ENCODE results near the gene ASAP2. TPM values are rescaled to one million over a fixed set of nuclear protein-coding genes. Genes with fewer than 3 reads are reported as not detected.

The ASAP2 gene
- total RNA-seq, 2 donors from 2014 or later: 63.8 to 71.0 TPM

DNA sequence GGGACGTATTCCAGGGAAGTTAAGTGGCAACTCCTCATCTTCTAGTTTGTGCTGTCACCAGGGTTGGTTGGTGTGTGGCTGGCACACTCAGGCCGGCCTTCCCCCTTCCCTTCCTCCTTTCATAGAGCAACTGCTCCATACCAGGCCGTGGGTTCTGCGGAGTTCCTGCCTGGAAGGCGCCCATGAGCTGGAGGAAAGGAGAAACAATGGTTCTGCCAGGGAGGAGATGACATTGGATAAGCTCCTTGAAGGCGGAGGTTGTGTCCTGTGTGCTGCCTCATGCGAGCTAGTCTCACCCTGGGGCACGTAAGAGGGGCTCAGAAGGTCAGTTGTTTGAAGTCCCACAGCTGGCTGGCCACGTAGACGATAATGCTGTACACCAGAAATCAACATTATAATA lies 19.2 kb downstream of the ASAP2 start:
- intact Hi-C loops (cut with DNase I, micrococcal nuclease): no loop called here
- ATAC-seq: no peak
- DNase-seq: no peak

DNA sequence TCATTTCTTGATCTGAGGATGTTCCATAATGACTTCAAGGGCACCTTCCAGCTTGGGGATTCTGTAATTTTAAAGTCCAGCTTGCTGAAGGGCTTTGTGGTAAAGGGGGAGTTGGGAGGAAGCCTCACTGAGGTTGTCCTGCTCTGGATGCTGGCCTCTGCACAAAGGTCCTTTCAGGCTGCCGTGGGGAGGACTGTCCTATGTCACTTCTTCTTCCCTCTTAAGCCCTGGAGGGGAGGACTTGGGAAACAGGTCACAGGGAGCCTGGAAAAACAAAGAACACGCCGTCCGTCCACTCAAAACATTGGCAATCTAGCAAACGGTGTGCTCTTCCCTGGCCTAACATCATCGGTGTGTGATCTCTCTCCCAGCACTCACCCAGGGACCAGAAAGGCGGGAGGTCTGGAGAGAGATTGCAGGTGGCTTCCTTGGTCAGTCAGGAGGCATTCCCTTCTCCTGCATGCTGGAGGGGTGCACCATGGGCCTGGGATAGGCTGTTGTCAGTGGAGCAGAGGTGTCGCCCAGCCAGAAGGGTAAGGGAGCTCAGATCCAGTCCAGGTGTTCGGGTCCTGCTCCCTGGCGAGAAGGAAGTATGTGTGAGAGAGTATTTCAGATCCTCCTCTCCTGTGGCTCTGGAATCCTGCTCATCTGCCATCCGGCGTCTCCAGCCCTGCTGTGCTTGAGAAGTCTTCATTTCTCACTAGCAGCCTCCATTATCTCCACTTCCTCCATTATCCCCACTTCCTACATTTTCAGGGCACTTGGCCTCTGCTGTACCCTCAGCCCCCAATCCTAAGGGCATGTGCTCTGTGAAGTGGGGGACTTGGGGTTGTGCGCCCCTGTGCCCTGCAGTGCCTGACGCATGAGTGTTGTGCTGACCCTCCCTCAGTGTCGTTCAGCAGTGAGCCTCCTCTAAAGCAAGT lies 20.1 kb downstream of the ASAP2 start:
- DNase-seq: no peak
- no peak for ATAC-seq
- intact Hi-C loops (cut with DNase I, micrococcal nuclease): no loop called here

DNA sequence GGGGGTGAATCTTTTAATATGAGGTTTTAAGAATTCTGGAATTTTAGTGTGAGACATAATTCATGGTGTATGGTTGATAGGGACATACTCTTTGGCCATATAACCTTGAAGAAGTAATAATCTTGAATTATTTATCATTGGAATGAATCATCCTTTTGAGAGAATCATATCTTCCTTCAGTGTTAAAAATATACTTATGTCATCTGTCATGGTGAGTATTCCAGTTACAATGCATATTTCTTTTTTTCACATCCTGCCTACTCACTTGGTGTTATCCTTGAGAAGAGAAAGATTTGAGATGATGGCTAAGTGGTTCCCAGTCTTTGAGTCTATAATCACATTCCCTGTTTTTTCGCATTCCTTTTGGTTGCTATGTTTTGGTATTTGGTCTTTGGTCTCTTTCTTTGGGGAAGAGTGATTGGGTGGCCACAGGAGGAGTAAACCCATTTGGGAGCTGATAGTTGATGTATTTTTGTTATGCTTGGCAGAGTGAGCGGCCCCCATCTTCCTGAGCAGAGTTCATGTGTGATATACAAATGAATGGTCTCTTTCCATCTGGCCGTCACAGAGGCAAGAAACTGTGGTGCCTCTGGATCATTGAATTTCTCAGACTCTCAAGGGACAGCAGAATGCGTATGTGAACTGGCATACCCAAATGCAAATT lies 21.6 kb downstream of the ASAP2 start:
- intact Hi-C loops (cut with DNase I, micrococcal nuclease): no loop called here
- ATAC-seq (no peak), DNase-seq (no peak)

DNA sequence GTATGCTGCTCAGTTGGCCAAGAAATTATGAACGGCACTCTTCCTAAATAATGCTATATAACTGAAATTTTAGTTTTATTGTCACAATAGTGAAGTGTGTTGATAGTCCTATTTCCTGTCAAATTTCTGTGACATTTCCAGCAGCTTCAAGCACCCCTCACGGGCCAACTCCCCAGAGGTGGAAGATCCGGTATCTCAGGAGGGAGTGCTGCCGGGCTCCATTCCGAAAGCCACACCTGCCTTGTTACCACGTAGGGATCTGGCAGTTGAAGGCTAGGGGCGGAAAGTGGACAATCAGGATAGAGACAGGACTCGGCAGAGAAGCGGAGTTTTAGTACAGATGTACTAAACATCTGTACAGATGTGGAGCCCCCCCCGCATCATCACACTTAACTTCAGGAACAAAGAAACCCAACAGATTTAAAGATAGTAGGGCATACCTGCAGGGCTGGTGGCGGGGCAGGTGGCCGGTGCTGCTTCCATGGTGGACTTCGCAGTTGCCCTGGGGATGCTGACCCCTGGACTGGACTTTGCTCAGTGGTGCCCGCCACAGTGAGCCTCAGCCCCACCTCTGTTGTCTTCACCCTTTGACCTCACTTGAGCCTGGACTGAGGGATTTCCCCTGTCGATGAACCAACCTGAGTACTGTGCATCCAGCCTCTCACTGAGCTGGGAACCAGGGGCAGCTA lies 22.3 kb downstream of the ASAP2 start:
- ATAC-seq: no peak
- no peak for DNase-seq
- intact Hi-C loops (cut with DNase I, micrococcal nuclease): no loop called here

DNA sequence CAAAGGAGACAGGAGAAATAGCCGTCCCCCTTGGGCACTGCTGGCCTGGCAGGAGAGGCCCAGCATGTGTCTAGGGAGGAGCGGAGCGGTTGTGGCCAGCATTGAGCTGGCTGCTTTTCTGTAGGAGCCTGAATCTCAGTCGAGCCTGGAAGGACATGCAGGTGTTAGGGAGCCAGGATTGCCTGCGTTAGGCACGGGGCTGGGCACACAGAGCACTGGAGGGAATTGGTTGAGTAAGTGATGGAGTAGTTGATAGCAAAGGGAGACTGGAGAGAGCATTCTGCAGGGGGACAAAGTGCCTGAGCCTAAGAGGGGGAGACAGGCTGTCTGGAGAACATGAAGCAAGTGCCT lies 22.8 kb downstream of the ASAP2 start:
- ATAC-seq (no peak), DNase-seq (no peak)
- intact Hi-C loops (cut with DNase I, micrococcal nuclease): no loop called here

DNA sequence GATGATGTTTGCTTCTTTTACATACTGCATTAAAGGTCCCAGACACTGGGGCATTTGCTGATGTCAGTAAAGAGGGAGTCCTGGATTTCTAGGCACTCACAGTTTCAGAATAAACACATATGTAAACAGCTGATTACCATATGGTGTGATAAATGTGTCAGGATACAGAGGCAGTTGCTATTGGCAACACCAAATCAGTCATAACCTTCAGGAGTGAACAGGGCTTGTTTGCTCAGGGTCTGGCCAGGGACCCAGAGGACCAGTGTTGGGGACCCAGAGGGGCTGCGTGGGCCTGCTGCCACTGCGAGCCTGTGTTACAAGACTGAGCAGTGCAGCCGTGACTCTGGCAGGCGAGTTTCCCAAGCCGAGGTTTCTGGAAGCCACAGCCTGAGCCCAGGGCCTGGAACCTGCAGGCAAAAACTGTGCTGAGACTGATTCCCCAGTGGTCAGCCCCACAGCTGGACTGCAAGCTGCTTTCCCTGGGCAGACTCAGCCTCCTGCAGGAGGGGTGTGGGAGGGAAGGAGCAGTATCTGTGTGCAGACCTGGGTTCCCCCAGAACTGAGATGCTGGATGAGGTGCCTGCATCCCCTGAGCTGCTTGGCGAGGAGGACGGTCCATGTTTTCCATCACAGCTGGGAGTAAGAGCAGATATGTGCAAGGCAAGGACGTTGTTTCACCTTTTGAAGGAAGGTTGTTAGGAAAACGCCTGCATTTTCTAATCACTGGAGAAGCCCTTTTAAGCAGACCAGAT lies 23.6 kb downstream of the ASAP2 start:
- no peak for ATAC-seq
- intact Hi-C loops (cut with DNase I, micrococcal nuclease): no loop called here

DNA sequence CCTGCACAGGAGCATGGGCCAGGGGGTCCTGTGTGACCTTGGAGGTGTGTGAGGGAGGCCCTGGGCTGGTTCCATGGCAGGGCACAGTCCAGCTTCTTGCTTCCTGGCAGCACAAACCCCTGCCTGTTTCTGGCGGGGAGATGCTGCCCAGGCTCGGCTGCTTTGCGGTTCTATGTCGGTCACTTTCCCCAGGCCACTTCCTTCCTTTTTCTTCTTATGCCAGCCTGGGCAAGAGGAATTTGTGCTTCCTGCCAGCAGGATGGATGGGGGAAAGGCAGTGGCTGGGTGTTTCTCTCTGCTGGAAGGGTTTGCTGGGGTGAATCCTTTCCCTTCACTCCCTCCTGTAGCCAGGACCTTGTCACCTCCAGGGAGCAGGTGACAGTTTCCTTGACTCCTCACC lies 24.3 kb downstream of the ASAP2 start:
- ATAC-seq (no peak), DNase-seq (no peak)
- intact Hi-C loops (cut with DNase I, micrococcal nuclease): no loop called here

More for the DNA sequence above, 23.6 kb downstream of the ASAP2 start:
- no peak for DNase-seq

DNA sequence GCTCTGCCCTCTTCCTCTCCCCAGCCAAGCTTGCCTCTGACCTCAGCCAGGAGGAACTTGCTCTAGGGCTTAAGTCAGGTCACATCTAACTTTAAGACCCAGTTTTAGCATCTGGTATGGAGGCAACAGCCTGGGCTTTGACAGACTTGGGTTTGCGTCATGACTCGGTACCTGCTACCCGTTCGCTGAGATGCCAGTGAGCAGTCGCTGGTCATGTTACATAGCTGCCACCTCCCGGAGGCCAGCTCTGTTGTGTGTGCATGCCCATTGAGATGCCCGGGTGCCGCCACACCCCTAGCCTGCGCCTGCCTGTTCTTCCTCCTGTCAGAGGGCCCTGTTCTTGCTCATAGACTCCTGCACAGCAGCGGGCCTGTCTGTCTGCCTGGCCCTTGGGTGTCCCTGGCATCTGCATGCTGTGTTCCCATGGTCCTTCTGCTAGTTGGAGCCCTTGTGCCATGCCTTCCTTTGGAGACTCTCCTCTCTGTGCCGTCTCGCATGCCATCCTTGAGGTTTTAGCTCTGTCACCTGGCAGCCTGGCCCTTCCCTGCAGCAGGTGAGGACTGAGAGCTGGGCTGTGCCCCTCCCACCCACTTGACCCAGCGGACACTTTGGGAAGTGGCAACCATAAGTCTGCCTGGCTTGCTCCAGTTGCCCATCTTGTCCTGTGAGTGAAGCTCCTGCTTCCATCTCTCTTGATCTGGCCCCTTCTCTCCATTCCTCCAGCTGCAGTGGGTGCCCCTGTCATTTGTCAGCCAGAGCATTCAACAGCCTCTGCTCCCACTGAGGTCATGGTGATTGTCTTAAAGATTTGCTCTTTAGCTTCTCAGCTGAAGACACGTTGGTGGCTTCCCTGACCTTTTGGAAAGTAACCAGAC lies 24.9 kb downstream of the ASAP2 start:
- peak in 1 of 2 donors; percentile 52 for DNase-seq
- peak; percentile 73 for ATAC-seq
- intact Hi-C loops (cut with DNase I, micrococcal nuclease): no loop called here

DNA sequence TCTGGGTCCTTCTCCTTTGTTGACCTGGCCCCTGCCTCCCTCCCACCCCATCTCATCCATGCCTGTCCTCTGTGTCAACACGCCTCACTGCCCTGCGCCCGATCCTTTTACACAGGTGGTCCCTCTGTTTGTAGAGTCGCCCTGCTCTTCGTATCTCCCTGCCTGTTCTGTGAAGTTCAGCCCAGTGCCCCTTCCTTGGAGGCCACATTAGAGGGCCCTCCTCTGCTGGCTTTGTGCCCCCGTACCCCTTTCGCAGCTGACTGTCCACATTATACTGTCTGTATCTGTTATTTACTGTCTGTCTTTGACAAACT lies 25.5 kb downstream of the ASAP2 start:
- intact Hi-C loops (cut with DNase I, micrococcal nuclease): no loop called here
- DNase-seq: no peak
- ATAC-seq: no peak

DNA sequence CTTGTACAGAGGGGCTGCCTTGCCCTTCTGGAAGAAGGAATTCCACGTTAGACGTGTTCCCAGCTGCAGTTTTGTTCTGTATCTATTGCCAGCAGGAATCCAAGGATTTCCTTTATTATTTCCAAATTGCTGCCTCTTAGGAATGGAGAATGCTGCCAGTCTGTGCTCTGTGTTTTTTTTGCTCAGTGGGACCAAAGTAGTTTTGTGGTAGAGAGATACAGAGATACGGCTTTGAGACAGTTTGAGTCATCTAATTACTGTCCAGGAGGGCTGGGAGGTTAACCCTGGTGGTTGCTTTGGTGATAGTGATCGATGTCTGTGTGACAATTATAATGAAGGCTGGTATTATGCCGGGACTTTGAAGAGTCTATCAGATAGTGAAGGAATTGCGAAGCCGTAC lies 26.3 kb downstream of the ASAP2 start:
- DNase-seq: no peak
- ATAC-seq: no peak
- intact Hi-C loops (cut with DNase I, micrococcal nuclease): no loop called here

DNA sequence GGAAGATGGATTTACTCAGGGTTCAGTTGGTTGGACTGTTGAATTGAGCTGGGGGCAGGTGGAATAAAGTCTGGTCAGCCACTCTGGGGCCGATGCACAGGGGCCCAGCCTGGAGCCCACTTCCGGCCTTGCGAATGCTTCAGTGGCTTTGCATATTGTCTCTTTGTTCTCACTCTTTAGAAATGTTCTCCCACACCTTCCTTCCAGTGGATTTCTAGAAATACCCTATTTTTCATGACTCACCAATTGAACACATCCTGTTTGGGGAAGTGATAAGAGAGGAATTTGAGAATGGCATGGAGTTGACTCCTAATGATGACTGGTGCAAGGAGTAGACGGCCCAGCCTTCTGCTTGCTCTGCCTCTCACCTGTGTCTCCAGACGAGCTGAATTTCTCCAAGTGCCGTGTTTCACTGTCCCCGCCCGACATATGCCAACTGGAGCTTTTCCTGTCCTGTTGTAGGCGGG lies 28.1 kb downstream of the ASAP2 start:
- intact Hi-C loops (cut with DNase I, micrococcal nuclease): no loop called here
- DNase-seq (no peak), ATAC-seq (peak; percentile 64)

DNA sequence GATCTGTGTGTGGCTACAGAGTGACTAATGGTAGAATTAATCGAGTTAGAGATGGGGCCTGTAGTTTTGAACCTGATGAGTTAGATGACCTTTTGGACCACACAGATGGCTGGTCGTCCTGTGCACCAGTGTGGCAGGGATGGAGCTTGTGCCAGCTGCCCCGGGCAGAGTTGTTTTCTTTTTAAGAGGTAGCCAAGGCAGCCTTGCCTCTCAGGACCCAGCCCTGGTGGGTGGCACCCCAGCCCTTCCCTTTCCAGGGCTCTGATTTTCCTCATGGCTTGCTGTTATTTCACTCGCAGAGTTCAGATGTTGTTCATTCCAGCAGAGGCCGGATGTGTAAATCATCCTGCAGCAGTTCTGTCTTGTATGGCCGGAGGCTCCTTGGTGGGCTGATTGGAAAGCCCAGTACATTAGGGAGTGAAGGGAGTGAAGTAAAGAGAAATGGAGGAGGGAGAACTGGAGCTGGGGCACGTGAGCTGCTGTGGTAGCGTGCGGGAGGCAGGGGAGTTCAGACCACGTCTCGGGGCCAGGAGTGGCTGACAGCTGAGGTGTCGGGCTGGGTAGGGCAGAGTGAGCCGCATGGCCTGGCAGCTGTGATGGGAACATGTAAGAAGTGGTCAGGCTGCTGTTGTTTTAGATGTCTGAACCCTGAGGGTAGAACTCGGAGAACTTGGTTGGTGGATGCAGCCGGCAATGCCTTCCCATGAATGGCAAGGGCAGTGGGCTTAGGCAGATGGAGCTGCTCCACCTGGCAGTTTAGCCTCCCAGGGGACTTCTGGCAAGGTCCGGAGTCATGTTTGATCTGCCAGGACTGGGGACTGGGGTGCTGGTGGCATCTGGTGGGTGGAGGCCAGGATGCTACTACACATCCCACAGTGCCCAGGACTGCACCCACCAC lies 28.8 kb downstream of the ASAP2 start:
- intact Hi-C loops (cut with DNase I, micrococcal nuclease): no loop called here
- DNase-seq (peak in 1 of 2 donors; percentile 26), ATAC-seq (no peak)

DNA sequence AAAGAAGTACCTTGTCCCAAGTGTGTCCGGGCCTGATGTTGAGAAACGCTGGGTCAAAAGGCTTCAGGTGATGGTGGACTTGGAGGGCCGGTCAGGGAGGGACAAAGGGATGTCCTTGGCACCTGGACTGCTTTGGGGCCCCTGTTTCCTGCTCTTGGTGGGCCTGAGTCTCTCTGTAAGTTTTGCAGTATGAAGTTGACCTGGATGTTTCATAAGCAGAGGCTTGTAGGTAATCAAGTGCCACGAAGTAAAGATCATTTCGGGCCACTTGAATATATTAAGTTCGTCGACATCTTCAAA lies 29.4 kb downstream of the ASAP2 start:
- intact Hi-C loops (cut with DNase I, micrococcal nuclease): no loop called here
- DNase-seq (no peak), ATAC-seq (no peak)

DNA sequence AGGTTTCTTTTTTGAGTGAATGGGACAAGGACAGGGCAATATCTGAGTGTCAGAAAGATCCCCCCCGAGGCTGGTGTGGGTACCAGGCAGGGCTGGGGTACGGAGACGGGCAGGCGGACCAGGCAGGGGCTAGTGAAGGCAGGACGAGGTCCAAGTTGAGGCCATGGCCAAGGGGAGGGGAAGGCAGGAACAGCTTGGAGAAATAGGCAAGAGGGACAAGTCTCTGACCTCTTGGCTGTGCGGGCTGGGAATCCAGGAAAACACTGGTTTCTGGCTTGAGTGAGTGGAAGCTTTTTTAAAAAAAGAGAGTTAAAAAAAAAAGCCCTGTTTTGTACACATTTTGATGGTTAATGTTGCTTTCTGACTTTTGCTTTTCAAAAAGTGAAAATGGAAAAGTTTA lies 30.3 kb downstream of the ASAP2 start:
- intact Hi-C loops (cut with DNase I, micrococcal nuclease): no loop called here
- DNase-seq (peak in 1 of 2 donors; percentile 26), ATAC-seq (no peak)

DNA sequence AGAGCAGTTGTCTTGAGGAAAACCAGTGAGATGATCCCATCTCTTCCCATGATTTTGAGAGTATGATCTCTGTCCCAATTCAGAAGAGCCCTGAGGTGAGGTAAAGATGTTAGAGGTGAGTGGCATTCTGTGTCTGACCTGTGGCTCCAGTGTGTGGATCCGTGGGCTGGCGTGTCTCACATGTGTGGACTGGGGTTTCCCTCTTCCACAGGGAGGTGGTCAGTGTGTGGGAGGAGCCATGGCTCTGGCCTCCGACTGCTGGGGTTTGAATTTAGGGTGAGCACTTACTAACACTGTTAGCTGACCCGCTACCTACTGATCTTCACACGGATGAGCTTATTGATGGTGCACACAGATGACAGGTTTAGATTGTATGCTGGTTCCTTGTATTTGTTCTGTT lies 31.2 kb downstream of the ASAP2 start:
- ATAC-seq (no peak), DNase-seq (no peak)
- intact Hi-C loops (cut with DNase I, micrococcal nuclease): no loop called here

DNA sequence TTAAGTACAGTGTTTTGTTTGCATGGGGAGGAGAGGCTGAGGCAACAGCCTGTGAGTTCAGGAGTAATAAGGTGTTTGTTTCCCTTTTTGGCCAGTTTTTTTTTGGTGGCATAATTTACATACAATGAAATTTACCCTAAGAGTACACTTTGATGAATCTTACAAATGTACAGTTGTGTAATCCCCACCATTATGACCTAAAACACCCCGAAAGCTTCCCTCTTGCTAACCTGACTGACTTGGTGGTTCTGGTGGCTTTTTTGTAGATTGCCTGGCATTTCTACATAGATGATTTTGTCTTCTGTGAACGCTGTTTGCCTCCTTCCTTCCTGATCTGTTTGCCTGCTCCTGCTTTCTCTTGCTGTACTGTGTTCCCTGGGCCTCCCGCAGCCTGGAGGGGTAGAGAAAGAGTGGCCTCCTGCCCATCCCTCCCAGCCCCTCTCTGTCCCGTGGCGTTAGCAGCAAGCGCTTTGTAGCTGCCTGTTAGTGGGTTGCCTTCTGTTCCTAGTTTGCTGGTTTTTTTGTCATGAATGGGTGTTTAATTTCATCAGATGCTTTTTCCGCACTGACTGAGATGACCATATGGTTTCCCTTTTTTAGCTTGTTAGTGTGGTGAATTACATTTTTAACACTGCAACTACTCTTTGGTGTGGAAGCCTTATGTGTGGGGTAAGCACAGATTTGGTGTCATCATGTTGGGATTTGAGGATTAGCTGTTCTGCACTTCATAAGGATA lies 32.1 kb downstream of the ASAP2 start:
- intact Hi-C loops (cut with DNase I, micrococcal nuclease): no loop called here
- ATAC-seq: no peak

DNA sequence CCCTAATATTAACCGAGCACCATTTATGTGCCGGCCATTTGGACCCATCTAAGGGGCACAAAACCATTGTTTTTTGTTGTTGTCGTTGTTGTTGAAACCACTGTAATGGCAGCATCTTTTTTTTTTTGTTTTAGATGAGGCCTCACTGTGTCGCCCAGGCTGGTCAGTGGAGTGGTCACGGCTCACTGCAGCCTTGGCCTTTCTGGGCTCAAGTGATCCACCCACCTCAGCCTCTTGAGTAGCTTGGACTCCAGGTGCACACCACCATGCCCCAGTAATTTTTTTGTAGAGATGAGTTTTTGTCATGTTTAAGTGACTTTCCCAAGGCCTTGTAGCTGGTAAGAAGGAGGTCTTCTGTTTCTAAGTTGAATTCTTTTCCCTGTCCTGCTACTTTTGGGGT lies 33.0 kb downstream of the ASAP2 start:
- intact Hi-C loops (cut with DNase I, micrococcal nuclease): no loop called here
- ATAC-seq: no peak

More for the DNA sequence above, 32.1 kb downstream of the ASAP2 start:
- DNase-seq: no peak

More for the DNA sequence above, 33.0 kb downstream of the ASAP2 start:
- no peak for DNase-seq
